GM23338 (cell line): Measurements from ENCODE around the gene MED17. TPM values are rescaled to one million over a fixed set of nuclear protein-coding genes. Genes with fewer than 3 reads are reported as not detected.

Experiments
- ATAC-seq: fragments of 200-7000 bp; cut with Tn5 transposase; 3 replicates; pipeline ENCODE4 v1.9.1; 2020
- DNase-seq: peaks from one replicate; pipeline ENCODE4 v3.0.0-alpha.2; 2015; ENCODE audit warnings: low spot score
- H2AFZ ChIP-seq: fragments of 200-600 bp; sonication (generic); 2 replicates; pipeline ENCODE4 v1.8.0; 2016; ENCODE audit warnings: antibody characterized with exemption, mild to moderate bottlenecking, moderate library complexity
- H3F3A ChIP-seq: fragments of 200-600 bp; sonication (generic); replicated peaks from 2 replicates; pipeline ENCODE4 v1.8.0; 2017; ENCODE audit warnings: antibody characterized with exemption, mixed run types, low read depth
- H3K27ac ChIP-seq: fragments of 200-600 bp; sonication (generic); 2 replicates; pipeline ENCODE4 v1.6.1; 2016; ENCODE audit warnings: low read depth
- H3K27me3 ChIP-seq: fragments of 200-600 bp; sonication (generic); 2 replicates; pipeline ENCODE4 v1.8.0; 2016; ENCODE audit warnings: mild to moderate bottlenecking, mixed run types, moderate library complexity; ENCODE audit not compliant: insufficient read depth
- H3K36me3 ChIP-seq: fragments of 200-600 bp; sonication (generic); 2 replicates; pipeline ENCODE4 v1.8.0; 2016; ENCODE audit warnings: mild to moderate bottlenecking; ENCODE audit not compliant: insufficient read depth
- H3K4me1 ChIP-seq: fragments of 200-600 bp; sonication (generic); 2 replicates; pipeline ENCODE4 v1.8.0; 2016; ENCODE audit warnings: mild to moderate bottlenecking, moderate library complexity; ENCODE audit not compliant: insufficient read depth
- H3K4me2 ChIP-seq: fragments of 200-600 bp; sonication (generic); 2 replicates; pipeline ENCODE4 v1.7.1; 2017; ENCODE audit warnings: mixed run types
- H3K4me3 ChIP-seq: fragments of 200-600 bp; sonication (generic); 2 replicates; pipeline ENCODE4 v1.6.1; 2016; ENCODE audit warnings: mixed run types
- H3K79me2 ChIP-seq: fragments of 200-600 bp; sonication (generic); replicated peaks from 2 replicates; pipeline ENCODE4 v1.8.0; 2017; ENCODE audit warnings: mild to moderate bottlenecking; ENCODE audit not compliant: insufficient read depth
- H3K9me2 ChIP-seq: fragments of 200-600 bp; sonication (generic); 2 replicates; pipeline ENCODE4 v1.8.0; 2017; ENCODE audit not compliant: insufficient read depth
- H4K20me1 ChIP-seq: fragments of 200-600 bp; sonication (generic); replicated peaks from 2 replicates; pipeline ENCODE4 v1.8.0; 2017; ENCODE audit warnings: mild to moderate bottlenecking; ENCODE audit not compliant: insufficient read depth
- H3K27ac Mint-ChIP-seq: 2 replicates; pipeline ENCODE4 v1.8.0; 2020; ENCODE audit warnings: inconsistent platforms, mild to moderate bottlenecking, moderate library complexity, mixed read lengths
- H3K27me3 Mint-ChIP-seq: 3 replicates; pipeline ENCODE4 v1.8.0; 2022; ENCODE audit warnings: low read depth, mild to moderate bottlenecking, moderate library complexity, mixed read lengths, inconsistent platforms; ENCODE audit not compliant: insufficient read depth, poor library complexity
- H3K36me3 Mint-ChIP-seq: 3 replicates; pipeline ENCODE4 v1.8.0; 2021; ENCODE audit warnings: low read depth, mild to moderate bottlenecking, inconsistent platforms, moderate library complexity, mixed read lengths
- H3K4me1 Mint-ChIP-seq: 3 replicates; pipeline ENCODE4 v1.8.0; 2020; ENCODE audit warnings: mild to moderate bottlenecking, inconsistent platforms, mixed read lengths
- H3K4me3 Mint-ChIP-seq: 3 replicates; pipeline ENCODE4 v1.8.0; 2021; ENCODE audit warnings: moderate library complexity, mild to moderate bottlenecking, inconsistent platforms, mixed read lengths
- H3K9me3 Mint-ChIP-seq: 3 replicates; pipeline ENCODE4 v1.8.0; 2020; ENCODE audit warnings: moderate library complexity, mild to moderate bottlenecking, inconsistent platforms, mixed read lengths
- CREB1 ChIP-seq: fragments of 250-450 bp; sonication (Bioruptor Pico); IDR thresholded peaks from 2 replicates; pipeline ENCODE4 v1.5.0; 2020; ENCODE audit warnings: low read depth, mild to moderate bottlenecking, moderate library complexity
- CTCF ChIP-seq, 2 experiments: fragments of 200-600 bp in 1 of 2; sonication (generic) in 1 of 2; conservative IDR thresholded peaks; 2 replicates each; pipeline versions ENCODE4 v1.5.1 to v1.6.1; 2016 to 2017; ENCODE audit warnings: antibody characterized with exemption in 2 of 2, low read depth in 2 of 2, mild to moderate bottlenecking in 2 of 2, moderate library complexity in 1 of 2
- ETS1 ChIP-seq: IDR thresholded peaks from 2 replicates; pipeline ENCODE4 v1.6.1; 2016; ENCODE audit warnings: antibody characterized with exemption
- EZH2 ChIP-seq: fragments of 200-600 bp; sonication (generic); IDR thresholded peaks from one replicate; pipeline ENCODE4 v1.8.0; 2017; ENCODE audit warnings: antibody characterized with exemption, mild to moderate bottlenecking, low read depth; ENCODE audit not compliant: unreplicated experiment
- EZH2phosphoT487 ChIP-seq: fragments of 200-600 bp; sonication (generic); IDR thresholded peaks from one replicate; pipeline ENCODE4 v1.8.1; 2018; ENCODE audit warnings: antibody characterized with exemption; ENCODE audit not compliant: unreplicated experiment
- JUNB ChIP-seq: IDR thresholded peaks from one replicate; pipeline ENCODE4 v1.6.1; 2016; ENCODE audit warnings: antibody characterized with exemption; ENCODE audit not compliant: unreplicated experiment
- NANOG ChIP-seq: IDR thresholded peaks from 2 replicates; pipeline ENCODE4 v1.6.1; 2016; ENCODE audit warnings: antibody characterized with exemption, borderline replicate concordance
- POLR2AphosphoS5 ChIP-seq: IDR thresholded peaks from 2 replicates; pipeline ENCODE4 v1.6.1; 2016; ENCODE audit warnings: antibody characterized with exemption, low read depth
- REST ChIP-seq: IDR thresholded peaks from one replicate; pipeline ENCODE4 v1.6.1; 2018; ENCODE audit warnings: antibody characterized with exemption; ENCODE audit not compliant: unreplicated experiment
- STAT1 ChIP-seq: IDR thresholded peaks from one replicate; pipeline ENCODE4 v1.6.1; 2016; ENCODE audit warnings: antibody characterized with exemption; ENCODE audit not compliant: unreplicated experiment
- ZNF114 ChIP-seq: fragments of 250-450 bp; sonication (Bioruptor Pico); IDR thresholded peaks from 2 replicates; pipeline ENCODE4 v1.5.0; 2020; ENCODE audit warnings: mild to moderate bottlenecking, moderate library complexity
- ZNF331 ChIP-seq: fragments of 250-450 bp; sonication (Bioruptor Pico); IDR thresholded peaks from 2 replicates; pipeline ENCODE4 v1.5.0; 2020; ENCODE audit warnings: low read depth, mild to moderate bottlenecking, moderate library complexity
- ZNF462 ChIP-seq: fragments of 250-450 bp; sonication (Bioruptor Pico); IDR thresholded peaks from 2 replicates; pipeline ENCODE4 v1.5.0; 2020; ENCODE audit warnings: mild to moderate bottlenecking, moderate library complexity
- polyA plus RNA-seq: library from polyadenylated mRNA; unstranded; fragments of >200 nt; fragmentation: Nextera tagmentation; extraction: Ambion mirVana; gene quantifications from 2 replicates; pipeline ENCODE4 v1.2.1, GENCODE V29; 2016
- total RNA-seq: library from RNA; depleted of rRNA; stranded (reverse); fragments of >200 nt; shearing (Covaris generic); gene quantifications from 2 replicates; pipeline ENCODE4 v1.2.3, GENCODE V29; 2014

MED17 gene
- total and polyA plus RNA-seq, 2 experiments from 2014 or later, result 19.1 to 31.2 TPM

- Histone ChIP-seq H3K4me1 (no peaks in the 10 kb centered on the region), H3K4me3 (no peak overlapping the region), H4K20me1 (peaks cover 6% of the 10 kb centered on the region; the same call in 1 of the 2 replicates), H3F3A (no peaks in the 10 kb centered on the region; the same call in 1 of the 2 replicates), H3K9me2 (no peaks in the 10 kb centered on the region), H3K36me3 (peaks cover 48% of the 10 kb centered on the region), H2AFZ (no peak overlapping the region), H3K79me2 (peaks cover 29% of the 10 kb centered on the region; the same call in 1 of the 2 replicates), H3K27ac (no peak overlapping the region), H3K4me2 (no peak overlapping the region), H3K27me3 (no peaks in the 10 kb centered on the region)
- TF ChIP-seq STAT1 (no peak), ZNF462 (CRISPR knock-in tag) (no peak), ZNF114 (CRISPR knock-in tag) (no peak), ETS1 (no peak), EZH2phosphoT487 (no peak), ZNF331 (CRISPR knock-in tag) (no peak), CREB1 (no peak), CTCF (conservative IDR thresholded peaks at IDR 0.05; ENCODE audit: low read depth in 2 of 2) (no peak), EZH2 (no peak), REST (no peak), NANOG (no peak), JUNB (no peak), POLR2AphosphoS5 (no peak)
- H3K9me3 Mint-ChIP-seq, result no peaks in the 10 kb centered on the region
- no peak overlapping the region for H3K4me3 Mint-ChIP-seq
- DNase-seq (no peak), ATAC-seq (no peak)
- H3K36me3 Mint-ChIP-seq, result peaks cover 77% of the 10 kb centered on the region
- peaks cover 1% of the 10 kb centered on the region for H3K27me3 Mint-ChIP-seq
- no peaks in the 10 kb centered on the region for H3K4me1 Mint-ChIP-seq
- no peak overlapping the region for H3K27ac Mint-ChIP-seq
These were observed 17.3 kb downstream of the MED17 start for GRCh38 chr11:93801366-93801765.
